ENCODE results near the gene COL16A1. TPM values are rescaled to one million over a fixed set of nuclear protein-coding genes. Genes with fewer than 3 reads are reported as not detected.

COL16A1 gene
- total RNA-seq, 1 experiment from 2014 or later, result 0.50 TPM

GRCh38 chr1:31731049-31731565, 27.3 kb upstream of the COL16A1 start:
- POLR2A ChIA-PET, result no interaction called here
- H3K27me3 ChIP-seq (replicated peaks; ENCODE audit: control insufficient read depth, insufficient read depth, low read length), result no peaks in the 10 kb centered on the region

GRCh38 chr1:31730336-31731048, 26.7 kb upstream of the COL16A1 start:
- POLR2A ChIA-PET, result no interaction called here
- H3K36me3 Mint-ChIP-seq (ENCODE audit: insufficient read depth, unreplicated experiment), result no peaks in the 10 kb centered on the region
- H3K4me3 ChIP-seq (ENCODE audit: low read depth, low read length), result no peak overlapping the region
- peaks cover 7% of the 10 kb centered on the region for H3K27me3 Mint-ChIP-seq (ENCODE audit: insufficient read depth, unreplicated experiment)
- CTCF ChIA-PET, result no interaction called here
- DNase-seq, result no peak
- no peaks in the 10 kb centered on the region for H3K9me3 Mint-ChIP-seq (ENCODE audit: unreplicated experiment)
- no peak for TF ChIP-seq CTCF (IDR thresholded peaks at IDR 0.05; ENCODE audit: insufficient read depth in 1 of 2, low read depth in 1 of 2, low read length in 1 of 2, severe bottlenecking in 1 of 2, unreplicated experiment in 1 of 2)
- H3K9me3 ChIP-seq, result no peaks in the 10 kb centered on the region
- no TSS peak for BruUV-seq (replicated peaks)
- H3K4me3 Mint-ChIP-seq (ENCODE audit: unreplicated experiment), result no peak overlapping the region
- no peaks in the 10 kb centered on the region for H3K27me3 ChIP-seq (replicated peaks; ENCODE audit: control insufficient read depth, insufficient read depth, low read length)
- intact Hi-C loops (cut with micrococcal nuclease; ENCODE audit: unreplicated experiment), result no loop called here
- no peaks in the 10 kb centered on the region for H3K4me1 Mint-ChIP-seq (ENCODE audit: low read depth, unreplicated experiment)
- H3K4me1 ChIP-seq, result no peaks in the 10 kb centered on the region
- no peak overlapping the region for H3K27ac Mint-ChIP-seq (ENCODE audit: unreplicated experiment)
- H3K36me3 ChIP-seq (ENCODE audit: control insufficient read depth, insufficient read depth, low read length), result no peaks in the 10 kb centered on the region

More at GRCh38 chr1:31731049-31731565, 27.3 kb upstream of the COL16A1 start:
- Mint-ChIP-seq H3K4me3 (ENCODE audit: unreplicated experiment) (no peak overlapping the region), H3K36me3 (ENCODE audit: insufficient read depth, unreplicated experiment) (no peaks in the 10 kb centered on the region), H3K27me3 (ENCODE audit: insufficient read depth, unreplicated experiment) (peaks cover 7% of the 10 kb centered on the region), H3K27ac (ENCODE audit: unreplicated experiment) (no peak overlapping the region), H3K4me1 (ENCODE audit: low read depth, unreplicated experiment) (no peaks in the 10 kb centered on the region), H3K9me3 (ENCODE audit: unreplicated experiment) (no peaks in the 10 kb centered on the region)
- Histone ChIP-seq H3K9me3 (no peaks in the 10 kb centered on the region), H3K36me3 (ENCODE audit: control insufficient read depth, insufficient read depth, low read length) (no peaks in the 10 kb centered on the region), H3K4me3 (ENCODE audit: low read depth, low read length) (no peak overlapping the region), H3K4me1 (no peaks in the 10 kb centered on the region)
- no TSS peak for BruUV-seq (replicated peaks)
- no peak for DNase-seq
- TF ChIP-seq CTCF (IDR thresholded peaks at IDR 0.05; ENCODE audit: insufficient read depth in 1 of 2, low read depth in 1 of 2, low read length in 1 of 2, severe bottlenecking in 1 of 2, unreplicated experiment in 1 of 2), result no peak
- CTCF ChIA-PET, result no interaction called here
- intact Hi-C loops (cut with micrococcal nuclease; ENCODE audit: unreplicated experiment), result no loop called here

GRCh38 chr1:31727849-31728248, 24.0 kb upstream of the COL16A1 start:
- Histone ChIP-seq H3K36me3 (ENCODE audit: control insufficient read depth, insufficient read depth, low read length) (no peaks in the 10 kb centered on the region), H3K4me1 (no peaks in the 10 kb centered on the region), H3K4me3 (ENCODE audit: low read depth, low read length) (no peak overlapping the region), H3K9me3 (no peaks in the 10 kb centered on the region), H3K27me3 (replicated peaks; ENCODE audit: control insufficient read depth, insufficient read depth, low read length) (no peaks in the 10 kb centered on the region)
- no peak for TF ChIP-seq CTCF (IDR thresholded peaks at IDR 0.05; ENCODE audit: insufficient read depth in 1 of 2, low read depth in 1 of 2, low read length in 1 of 2, severe bottlenecking in 1 of 2, unreplicated experiment in 1 of 2)
- H3K4me1 Mint-ChIP-seq (ENCODE audit: low read depth, unreplicated experiment), result no peaks in the 10 kb centered on the region
- ChIA-PET POLR2A (no interaction called here), CTCF (no interaction called here)
- H3K36me3 Mint-ChIP-seq (ENCODE audit: insufficient read depth, unreplicated experiment), result no peaks in the 10 kb centered on the region
- intact Hi-C loops (cut with micrococcal nuclease; ENCODE audit: unreplicated experiment), result no loop called here
- H3K9me3 Mint-ChIP-seq (ENCODE audit: unreplicated experiment), result no peaks in the 10 kb centered on the region
- DNase-seq, result no peak
- H3K27me3 Mint-ChIP-seq (ENCODE audit: insufficient read depth, unreplicated experiment), result peaks cover 3% of the 10 kb centered on the region
- no peak overlapping the region for H3K27ac Mint-ChIP-seq (ENCODE audit: unreplicated experiment)
- no TSS peak for BruUV-seq (replicated peaks)
- H3K4me3 Mint-ChIP-seq (ENCODE audit: unreplicated experiment), result no peak overlapping the region

Measured in Caco-2 (cell line).